WTC11 (cell line): ENCODE results near the gene BMPER.
A peak's percentile ranks its signal among the peaks of the same experiment; 100 is the strongest.

ENCODE experiments used
- AFF4 ChIP-seq: sonication (generic); formaldehyde crosslinking; IDR thresholded peaks from 2 replicates; pipeline ENCODE4 v1.8.1; 2023; ENCODE audit warnings: mild to moderate bottlenecking, missing genetic modification reagents, borderline replicate concordance
- ATF2 ChIP-seq: sonication (generic); formaldehyde crosslinking; IDR thresholded peaks from 2 replicates; pipeline ENCODE4 v1.8.1; 2022; ENCODE audit warnings: low read depth, missing genetic modification reagents, borderline replicate concordance
- ATF3 ChIP-seq: sonication (generic); formaldehyde crosslinking; conservative IDR thresholded peaks from 2 replicates; pipeline ENCODE4 v1.8.1; 2022; ENCODE audit warnings: mild to moderate bottlenecking, missing genetic modification reagents
- CTCF ChIP-seq: fragments of 200-600 bp; IDR thresholded peaks from 2 replicates; pipeline ENCODE4 v1.8.0; 2022; ENCODE audit warnings: antibody characterized with exemption
- ESRRA ChIP-seq: sonication (generic); formaldehyde crosslinking; IDR thresholded peaks from 2 replicates; pipeline ENCODE4 v1.8.1; 2022; ENCODE audit warnings: mild to moderate bottlenecking, missing genetic modification reagents, borderline replicate concordance
- IRF1 ChIP-seq: sonication (generic); formaldehyde crosslinking; IDR thresholded peaks from 2 replicates; pipeline ENCODE4 v1.8.0; 2023; ENCODE audit warnings: missing genetic modification reagents
- NFE2L1 ChIP-seq: sonication (generic); formaldehyde crosslinking; IDR thresholded peaks from 2 replicates; pipeline ENCODE4 v1.8.1; 2023; ENCODE audit warnings: missing genetic modification reagents
- NR2C2 ChIP-seq: sonication (generic); formaldehyde crosslinking; IDR thresholded peaks from 2 replicates; pipeline ENCODE4 v1.8.0; 2022; ENCODE audit warnings: mild to moderate bottlenecking, missing genetic modification reagents
- ZNF138 ChIP-seq: sonication (generic); formaldehyde crosslinking; conservative IDR thresholded peaks from 2 replicates; pipeline ENCODE4 v1.8.1; 2022; ENCODE audit warnings: mild to moderate bottlenecking, moderate library complexity, missing genetic modification reagents
- ZNF281 ChIP-seq: sonication (generic); formaldehyde crosslinking; IDR thresholded peaks from 2 replicates; pipeline ENCODE4 v1.8.0; 2023; ENCODE audit warnings: mild to moderate bottlenecking, missing genetic modification reagents
- ZNF671 ChIP-seq: fragments of 250-450 bp; sonication (Bioruptor Pico); IDR thresholded peaks from 2 replicates; pipeline ENCODE4 v1.8.0; 2021; ENCODE audit warnings: mild to moderate bottlenecking

GRCh38 chr7:33982425-33982786 lies 77.1 kb downstream of the BMPER start:
- peak; percentile 42 for TF ChIP-seq CTCF
- TF ChIP-seq ZNF138 (CRISPR knock-in tag), result no peak
- no peak for TF ChIP-seq IRF1 (CRISPR knock-in tag)
- no peak for TF ChIP-seq AFF4 (CRISPR knock-in tag)
- TF ChIP-seq NFE2L1, result no peak
- no peak for TF ChIP-seq ZNF671
- no peak for TF ChIP-seq ZNF281 (CRISPR knock-in tag)
- no peak for TF ChIP-seq ATF2
- no peak for TF ChIP-seq NR2C2 (CRISPR knock-in tag)
- TF ChIP-seq ATF3 (CRISPR knock-in tag), result no peak
- no peak for TF ChIP-seq ESRRA (CRISPR knock-in tag)
